ENCODE results near the gene EPAS1.

The EPAS1 gene

GRCh38 chr2:46269001-46269400, 28.2 kb upstream of the EPAS1 start:
- in situ Hi-C loops (cut with MboI; ENCODE audit: low sequenced_read_pairs, unreplicated experiment) = no loop called here
- no peak for DNase-seq (ENCODE audit: low spot score)
- no peak for TF ChIP-seq CTCF (IDR thresholded peaks at IDR 0.05; ENCODE audit: borderline replicate concordance, control extremely low read depth, extremely low read depth, insufficient read depth, missing control alignments)

DNA sequence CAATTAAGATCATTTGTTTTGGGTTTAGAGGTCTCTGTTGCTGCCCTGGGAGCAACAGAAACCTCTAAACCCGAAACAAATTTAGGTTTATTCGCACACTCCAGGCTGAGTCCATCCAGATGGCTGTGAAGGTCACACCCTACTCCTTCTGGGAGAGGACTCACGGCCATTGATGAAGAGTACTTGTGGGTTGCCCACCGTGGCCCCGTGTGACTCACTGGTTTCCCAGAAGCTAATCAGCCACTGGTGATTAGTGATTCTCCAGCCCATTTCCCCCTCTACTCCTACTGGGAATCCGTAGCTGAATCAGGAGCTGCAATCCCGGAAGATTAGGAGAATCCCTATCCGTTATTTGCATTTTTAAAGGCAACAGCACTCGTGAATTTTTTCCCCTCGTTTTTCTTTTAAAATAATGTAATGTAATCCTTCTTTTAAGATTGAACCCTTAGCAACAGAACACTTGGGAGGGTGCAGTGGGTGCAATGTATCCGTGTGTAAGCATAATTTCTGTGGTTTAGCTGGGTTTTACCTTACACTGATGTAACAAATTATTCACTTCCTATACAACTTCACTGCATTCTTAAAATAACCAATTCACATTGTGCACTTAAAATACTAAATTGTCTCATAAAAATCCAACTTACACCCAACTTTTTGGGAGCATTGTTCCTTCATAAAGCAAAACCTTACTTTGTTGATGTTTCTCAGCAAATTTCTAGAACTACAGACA, 27.5 kb upstream of the EPAS1 start:
- no peak for DNase-seq (ENCODE audit: low spot score)
- no peak for TF ChIP-seq CTCF (IDR thresholded peaks at IDR 0.05; ENCODE audit: borderline replicate concordance, control extremely low read depth, extremely low read depth, insufficient read depth, missing control alignments)
- in situ Hi-C loops (cut with MboI; ENCODE audit: low sequenced_read_pairs, unreplicated experiment) = no loop called here

GRCh38 chr2:46270384-46270783, 26.8 kb upstream of the EPAS1 start:
- in situ Hi-C loops (cut with MboI; ENCODE audit: low sequenced_read_pairs, unreplicated experiment) = no loop called here
- no peak for TF ChIP-seq CTCF (IDR thresholded peaks at IDR 0.05; ENCODE audit: borderline replicate concordance, control extremely low read depth, extremely low read depth, insufficient read depth, missing control alignments)
- DNase-seq (ENCODE audit: low spot score) = no peak

DNA sequence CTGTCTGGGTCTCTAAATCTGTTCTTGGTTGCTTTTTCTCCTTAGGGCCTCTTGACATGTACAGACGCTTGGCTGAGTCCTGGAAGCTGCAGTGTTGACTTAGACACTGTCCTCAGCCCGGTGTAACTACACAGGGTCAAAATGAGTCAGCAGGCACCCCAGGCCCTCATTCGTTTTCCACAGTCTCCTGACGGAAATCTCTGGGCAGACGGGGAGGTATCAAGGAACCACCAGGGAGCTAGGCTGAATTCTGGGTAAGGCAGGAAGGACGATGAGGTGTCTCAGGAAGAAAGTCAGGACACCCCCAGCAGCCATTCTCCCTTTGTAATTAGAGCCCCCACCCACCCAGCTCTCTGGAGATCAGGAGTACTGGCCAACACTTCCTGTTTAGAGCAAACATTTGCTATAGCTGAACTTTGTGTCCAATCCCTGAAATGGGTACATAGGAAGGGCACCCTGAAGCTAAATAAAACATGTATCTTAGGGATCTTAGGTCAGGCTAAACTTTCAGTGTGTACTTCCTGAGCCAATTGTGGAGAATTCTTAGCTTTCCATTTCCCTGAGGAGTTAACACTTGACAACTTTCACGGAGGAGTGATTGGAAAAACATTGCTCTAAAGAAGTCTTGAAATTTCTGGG, 23.9 kb upstream of the EPAS1 start:
- in situ Hi-C loops (cut with MboI; ENCODE audit: low sequenced_read_pairs, unreplicated experiment) = no loop called here
- no peak for DNase-seq (ENCODE audit: low spot score)
- no peak for TF ChIP-seq CTCF (IDR thresholded peaks at IDR 0.05; ENCODE audit: borderline replicate concordance, control extremely low read depth, extremely low read depth, insufficient read depth, missing control alignments)

DNA sequence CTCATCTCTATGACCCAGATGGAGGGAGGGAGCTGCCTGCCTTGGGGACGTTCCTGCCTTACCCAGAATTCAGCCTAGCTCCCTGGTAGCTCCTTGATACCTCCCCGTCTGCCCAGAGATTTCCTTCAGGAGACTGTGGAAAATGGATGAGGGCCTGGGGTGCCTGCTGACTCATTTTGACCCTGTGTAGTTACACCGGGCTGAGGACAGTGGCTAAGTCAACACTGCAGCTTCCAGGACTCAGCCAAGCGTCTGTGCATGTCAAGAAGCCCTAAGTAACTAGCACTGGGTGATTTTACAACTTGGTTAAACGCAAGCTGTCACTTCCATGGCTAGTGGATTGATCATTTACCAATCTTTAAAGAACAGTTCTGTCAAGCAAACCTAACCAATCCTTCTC, 23.3 kb upstream of the EPAS1 start:
- in situ Hi-C loops (cut with MboI; ENCODE audit: low sequenced_read_pairs, unreplicated experiment) = no loop called here
- no peak for DNase-seq (ENCODE audit: low spot score)
- no peak for TF ChIP-seq CTCF (IDR thresholded peaks at IDR 0.05; ENCODE audit: borderline replicate concordance, control extremely low read depth, extremely low read depth, insufficient read depth, missing control alignments)

DNA sequence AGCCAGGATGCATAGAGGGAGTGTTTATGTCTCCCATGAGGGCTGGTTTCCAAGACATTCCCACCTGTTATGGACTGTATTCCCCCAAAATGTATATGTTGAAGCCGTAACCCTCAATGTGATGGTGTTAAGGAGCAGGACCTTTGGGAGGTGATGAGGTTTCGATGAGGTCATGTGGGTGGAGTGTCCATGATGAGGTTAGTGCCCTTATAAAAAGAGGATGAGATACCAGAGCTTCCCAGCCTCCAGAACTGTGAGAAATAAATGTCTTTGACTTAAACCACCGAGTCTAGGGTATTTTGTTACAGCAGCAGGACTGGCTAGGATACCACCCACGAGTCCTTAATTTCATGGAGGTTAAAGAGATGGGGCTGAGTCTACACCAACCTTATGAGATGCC, 22.6 kb upstream of the EPAS1 start:
- in situ Hi-C loops (cut with MboI; ENCODE audit: low sequenced_read_pairs, unreplicated experiment) = no loop called here
- no peak for TF ChIP-seq CTCF (IDR thresholded peaks at IDR 0.05; ENCODE audit: borderline replicate concordance, control extremely low read depth, extremely low read depth, insufficient read depth, missing control alignments)
- DNase-seq (ENCODE audit: low spot score) = no peak

Measured in GM13976 (cell line).